CD14-positive monocyte (primary cell): ENCODE measurements around the gene PSME3. TPM values are rescaled to one million over a fixed set of nuclear protein-coding genes. Genes with fewer than 3 reads are reported as not detected.

ENCODE experiments used
- DNase-seq, 3 donors: peaks; one replicate each; pipeline ENCODE4 v3.0.0-alpha.2; 2011 to 2022
- H2AFZ ChIP-seq: 2 replicates; pipeline ENCODE4 v1.6.0; 2012; ENCODE audit warnings: mild to moderate bottlenecking, low read depth, low read length, inconsistent platforms; ENCODE audit not compliant: insufficient read depth, poor library complexity, severe bottlenecking
- H3K27ac ChIP-seq, 2 donors: 1 replicate in 1 of 2; 2 replicates in 1 of 2; pipeline ENCODE4 v1.5.1; 2012 to 2013; ENCODE audit warnings: low read length in 2 of 2, control low read depth in 1 of 2, inconsistent platforms in 1 of 2, low read depth in 1 of 2, mild to moderate bottlenecking in 1 of 2
- H3K27me3 ChIP-seq, 2 donors: one replicate each; pipeline versions ENCODE4 v1.6.0 to v1.6.1; 2011 to 2013; ENCODE audit warnings: low read length in 2 of 2; ENCODE audit not compliant: control insufficient read depth in 2 of 2, insufficient read depth in 2 of 2
- H3K36me3 ChIP-seq, 2 donors: replicated peaks in 1 of 2; 1 replicate in 1 of 2; 2 replicates in 1 of 2; pipeline versions ENCODE4 v1.5.1 to v1.6.1; 2012 to 2013; ENCODE audit warnings: low read length in 2 of 2, control low read depth in 1 of 2, inconsistent platforms in 1 of 2, mild to moderate bottlenecking in 1 of 2; ENCODE audit not compliant: insufficient read depth in 2 of 2, control insufficient read depth in 1 of 2
- H3K4me1 ChIP-seq, 2 donors: 1 replicate in 1 of 2; 2 replicates in 1 of 2; pipeline versions ENCODE4 v1.5.1 to v1.6.1; 2012 to 2013; ENCODE audit warnings: low read length in 2 of 2, control low read depth in 1 of 2, inconsistent platforms in 1 of 2, mild to moderate bottlenecking in 1 of 2, moderate library complexity in 1 of 2; ENCODE audit not compliant: insufficient read depth in 2 of 2, control insufficient read depth in 1 of 2
- H3K4me2 ChIP-seq: replicated peaks from 2 replicates; pipeline ENCODE3; 2012; ENCODE audit warnings: low read length, moderate library complexity, mild to moderate bottlenecking; ENCODE audit not compliant: poor library complexity, severe bottlenecking; ENCODE audit errors: extremely low read depth
- H3K4me3 ChIP-seq, 3 experiments: fragments of 200-600 bp in 1 of 3; sonication (generic) in 1 of 3; replicated peaks in 1 of 3; 1 replicate in 2 of 3; 2 replicates in 1 of 3; pipeline ENCODE4 v1.5.1; 2011 to 2013; ENCODE audit warnings: low read length in 3 of 3, mild to moderate bottlenecking in 3 of 3, control low read depth in 2 of 3, low read depth in 2 of 3, inconsistent platforms in 1 of 3, moderate library complexity in 1 of 3
- H3K79me2 ChIP-seq: 2 replicates; pipeline ENCODE4 v1.6.0; 2012; ENCODE audit warnings: mild to moderate bottlenecking, control low read depth, inconsistent platforms, low read length, moderate library complexity; ENCODE audit not compliant: insufficient read depth
- H3K9ac ChIP-seq: 2 replicates; pipeline ENCODE4 v1.6.0; 2017; ENCODE audit warnings: low read length, mild to moderate bottlenecking; ENCODE audit not compliant: insufficient read depth, poor library complexity, severe bottlenecking
- H3K9me3 ChIP-seq, 2 donors: replicated peaks in 1 of 2; 1 replicate in 1 of 2; 2 replicates in 1 of 2; pipeline versions ENCODE4 v1.5.1 to v1.6.1; 2012 to 2013; ENCODE audit warnings: low read length in 2 of 2, control low read depth in 1 of 2; ENCODE audit not compliant: control insufficient read depth in 1 of 2, insufficient read depth in 1 of 2
- H4K20me1 ChIP-seq: 2 replicates; pipeline ENCODE4 v1.6.0; 2012; ENCODE audit warnings: mild to moderate bottlenecking, low read length, control low read depth, moderate library complexity; ENCODE audit not compliant: insufficient read depth
- H3K27ac Mint-ChIP-seq, 7 donors: one replicate each; pipeline ENCODE4 v1.8.0; 2020; ENCODE audit warnings: mild to moderate bottlenecking in 7 of 7, mixed read lengths in 7 of 7, moderate library complexity in 6 of 7, inconsistent platforms in 2 of 7
- H3K27me3 Mint-ChIP-seq, 3 donors: one replicate each; pipeline ENCODE4 v1.8.0; 2021 to 2022; ENCODE audit warnings: low read depth in 3 of 3, mild to moderate bottlenecking in 3 of 3, mixed read lengths in 3 of 3, moderate library complexity in 3 of 3, inconsistent platforms in 1 of 3
- H3K36me3 Mint-ChIP-seq, 2 donors: one replicate each; pipeline ENCODE4 v1.8.0; 2020; ENCODE audit warnings: mixed read lengths in 2 of 2, inconsistent platforms in 1 of 2, mild to moderate bottlenecking in 1 of 2
- H3K4me1 Mint-ChIP-seq: one replicate; pipeline ENCODE4 v1.8.0; 2020; ENCODE audit warnings: mild to moderate bottlenecking, mixed read lengths
- H3K4me3 Mint-ChIP-seq, 2 donors: one replicate each; pipeline ENCODE4 v1.8.0; 2020; ENCODE audit warnings: mild to moderate bottlenecking in 2 of 2, mixed read lengths in 2 of 2, moderate library complexity in 1 of 2
- H3K9me3 Mint-ChIP-seq, 7 donors: one replicate each; pipeline ENCODE4 v1.8.0; 2020 to 2022; ENCODE audit warnings: mixed read lengths in 7 of 7, mild to moderate bottlenecking in 6 of 7, moderate library complexity in 6 of 7, inconsistent platforms in 2 of 7
- CTCF ChIP-seq: fragments of 200-600 bp; IDR thresholded peaks from one replicate; pipeline ENCODE4 v1.8.0; 2022; ENCODE audit warnings: antibody characterized with exemption, mild to moderate bottlenecking
- WGBS: methylation state at CpG from one replicate; pipeline ENCODE4 v1.1.5; 2013; ENCODE audit warnings: missing lambda C conversion rate; ENCODE audit not compliant: insufficient coverage; 5-methylcytosine and 5-hydroxymethylcytosine counted together
- intact Hi-C, 2 donors: fragments of 100-400 bp; cut with micrococcal nuclease; formaldehyde crosslinking; loops; one replicate each; pipeline versions ENCODE4 v1.15.0 to v1.15.1; 2023
- polyA plus RNA-seq, 3 donors: library from polyadenylated mRNA; depleted of rRNA in 1 of 3; unstranded in 2 of 3; stranded (reverse) in 1 of 3; fragments of 300-500 nt in 2 of 3; fragments of >200 nt in 1 of 3; fragmentation: Illumina TruSeq in 2 of 3; gene quantifications; 1 replicate in 2 of 3; 2 replicates in 1 of 3; pipeline ENCODE4 v1.2.3, GENCODE V29; 2012 to 2021

PSME3 gene
- polyA plus RNA-seq, 3 donors, result 61.9 to 137 (median 124) TPM

DNA sequence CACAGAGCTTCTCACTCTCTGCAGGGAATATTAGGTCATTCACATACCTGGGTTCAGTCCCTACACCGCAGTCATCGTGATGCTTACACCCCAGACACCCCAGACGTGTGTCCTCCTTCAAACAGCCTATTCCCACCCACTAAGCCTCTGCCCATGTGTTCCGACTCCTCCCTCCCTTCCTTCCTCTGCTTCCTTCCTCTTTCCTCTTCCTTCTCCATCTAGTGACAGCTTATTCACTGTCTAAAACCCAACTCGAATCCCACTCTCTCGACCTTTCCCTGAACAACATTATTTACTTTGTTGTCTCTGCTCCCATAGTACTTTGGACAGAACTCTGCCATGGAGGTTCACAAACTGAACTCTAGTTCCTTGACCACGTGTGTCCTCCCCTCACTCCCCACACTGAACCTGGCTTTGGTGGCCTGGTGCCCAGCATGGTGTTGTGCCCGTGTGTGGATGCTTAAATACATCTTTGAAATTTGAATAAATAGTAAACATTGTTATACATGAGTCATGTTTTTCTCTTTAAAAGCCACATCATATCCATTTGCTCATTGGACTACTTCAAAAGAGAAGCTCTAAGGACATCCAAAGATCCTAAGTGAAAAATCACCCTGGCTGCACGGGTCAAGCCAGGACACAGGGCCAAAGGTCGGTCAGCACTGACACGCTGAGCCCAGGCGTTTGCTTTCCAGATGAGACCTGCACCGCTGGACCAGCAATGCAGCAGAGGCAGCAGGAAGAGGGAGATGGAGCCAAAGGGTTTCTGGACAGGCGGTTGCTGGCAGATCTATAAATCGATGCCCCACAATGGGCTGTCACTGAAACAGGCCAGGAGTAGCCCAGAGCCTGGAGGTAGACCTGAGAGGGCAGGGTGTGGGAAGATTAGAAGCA is 53.3 kb downstream of the PSME3 start:
- Mint-ChIP-seq H3K4me3 (peak overlapping the region; percentile 24 to 81), H3K27ac (peak overlapping the region; percentile 63 to 91 (median 83)), H3K27me3 (peaks cover 0 to 6% (median 0%) of the 10 kb centered on the region in 3 donors), H3K36me3 (no peaks in the 10 kb centered on the region), H3K4me1 (peaks cover 40% of the 10 kb centered on the region), H3K9me3 (peaks cover 0 to 2% (median 0%) of the 10 kb centered on the region in 7 donors)
- Histone ChIP-seq H3K36me3 (no peaks in the 10 kb centered on the region), H3K4me2 (peak overlapping the region; percentile 64), H3K4me1 (peaks cover 31 to 40% of the 10 kb centered on the region in 2 donors), H3K27ac (peak overlapping the region; percentile 5 to 64), H3K9me3 (no peaks in the 10 kb centered on the region), H3K9ac (peak overlapping the region; percentile 6), H3K27me3 (no peaks in the 10 kb centered on the region), H2AFZ (no peak overlapping the region), H4K20me1 (no peaks in the 10 kb centered on the region), H3K4me3 (peak overlapping the region in 1 of 3 experiments; percentile 52), H3K79me2 (no peaks in the 10 kb centered on the region)
- TF ChIP-seq CTCF, result no peak
- peak; percentile 48 to 62 (median 52) for DNase-seq
- intact Hi-C loops, result no loop called here
- WGBS, result 68% methylated on average over 9 of the region's 15 CpGs

DNA sequence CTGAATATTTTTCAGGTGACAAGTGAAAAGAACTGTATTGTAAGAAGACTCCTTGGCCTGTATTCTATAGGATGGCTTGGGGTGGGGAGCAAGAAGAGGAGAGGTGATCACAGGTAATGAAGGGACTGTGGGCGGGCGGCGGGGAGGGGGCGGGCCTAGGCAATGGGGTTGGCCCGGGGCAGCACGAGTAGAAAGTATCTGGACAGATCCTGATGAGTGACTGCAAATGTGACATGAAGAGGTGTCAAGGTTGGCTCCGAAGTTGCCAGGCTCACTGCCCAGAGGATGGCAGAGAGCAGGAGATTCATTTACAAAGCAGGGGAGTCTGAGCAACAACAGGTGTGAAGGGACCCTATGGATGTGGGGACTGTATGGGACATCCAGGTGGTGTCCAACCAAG is 56.6 kb downstream of the PSME3 start:
- Mint-ChIP-seq H3K36me3 (no peaks in the 10 kb centered on the region), H3K9me3 (peaks cover 0 to 2% (median 0%) of the 10 kb centered on the region in 7 donors), H3K4me3 (no peak overlapping the region), H3K4me1 (peaks cover 68% of the 10 kb centered on the region), H3K27ac (no peak overlapping the region), H3K27me3 (peaks cover 0 to 2% (median 0%) of the 10 kb centered on the region in 3 donors)
- Histone ChIP-seq H3K36me3 (no peaks in the 10 kb centered on the region), H3K9ac (no peak overlapping the region), H3K4me2 (no peak overlapping the region), H3K4me3 (no peak overlapping the region), H3K4me1 (peaks cover 62 to 69% of the 10 kb centered on the region in 2 donors), H3K27ac (no peak overlapping the region), H2AFZ (no peak overlapping the region), H3K79me2 (no peaks in the 10 kb centered on the region), H4K20me1 (no peaks in the 10 kb centered on the region), H3K27me3 (no peaks in the 10 kb centered on the region), H3K9me3 (no peaks in the 10 kb centered on the region)
- no peak for DNase-seq
- no peak for TF ChIP-seq CTCF
- 100% methylated on average over 7 of the region's 7 CpGs for WGBS
- intact Hi-C loops, result no loop called here
